K562 (cell line): ENCODE measurements around the gene CHKB. TPM values are rescaled to one million over a fixed set of nuclear protein-coding genes. Genes with fewer than 3 reads are reported as not detected.

Experiments
- ARID1B ChIP-seq: fragments of 450-650 bp; IDR thresholded peaks from 2 replicates; pipeline ENCODE4 v1.6.1; 2016; ENCODE audit warnings: antibody characterized with exemption, mild to moderate bottlenecking, inconsistent platforms
- BHLHE40 ChIP-seq: IDR thresholded peaks from 2 replicates; pipeline ENCODE4 v1.6.1; 2011; ENCODE audit warnings: low read length, improper control_type of control experiment
- CEBPG ChIP-seq, 3 experiments: fragments of 200-800 bp in 1 of 3; sonication (Bioruptor generic) in 1 of 3; sonication (generic) in 1 of 3; formaldehyde crosslinking in 1 of 3; IDR thresholded peaks in 2 of 3; conservative IDR thresholded peaks in 1 of 3; 2 replicates each; pipeline versions ENCODE4 v1.6.1 to v1.8.0; 2016 to 2022; ENCODE audit warnings: missing compliant biosample characterization in 2 of 3, missing genetic modification characterization in 2 of 3, mild to moderate bottlenecking in 1 of 3, missing genetic modification reagents in 1 of 3
- DLX4 ChIP-seq: fragments of 250-450 bp; sonication (Bioruptor Pico); IDR thresholded peaks from 2 replicates; pipeline ENCODE4 v1.6.1; 2021; ENCODE audit warnings: mild to moderate bottlenecking
- EP400 ChIP-seq: fragments of 450-650 bp; IDR thresholded peaks from 2 replicates; pipeline ENCODE4 v1.6.1; 2017; ENCODE audit warnings: antibody characterized with exemption, mild to moderate bottlenecking, moderate library complexity
- HDAC1 ChIP-seq, 2 experiments: fragments of 450-650 bp; IDR thresholded peaks; 2 replicates each; pipeline ENCODE4 v1.6.1; 2016 to 2017; ENCODE audit warnings: inconsistent platforms in 1 of 2, mild to moderate bottlenecking in 1 of 2, moderate library complexity in 1 of 2
- IRF9 ChIP-seq: fragments of 450-650 bp; IDR thresholded peaks from 2 replicates; pipeline ENCODE4 v1.6.1; 2016; ENCODE audit warnings: missing biosample characterization, missing genetic modification characterization
- KAT8 ChIP-seq: fragments of 450-650 bp; IDR thresholded peaks from 2 replicates; pipeline ENCODE4 v1.6.1; 2016; ENCODE audit warnings: low read depth, mild to moderate bottlenecking
- MED1 ChIP-seq: sonication (generic); formaldehyde crosslinking; IDR thresholded peaks from 2 replicates; pipeline ENCODE4 v1.8.1; 2023; ENCODE audit warnings: missing genetic modification reagents, borderline replicate concordance
- MTA2 ChIP-seq: fragments of 450-650 bp; IDR thresholded peaks from 2 replicates; pipeline ENCODE4 v1.6.1; 2016; ENCODE audit warnings: low read depth
- MYC ChIP-seq, 2 experiments: fragments of 250-450 bp in 1 of 2; sonication (Bioruptor Pico) in 1 of 2; IDR thresholded peaks; 2 replicates each; pipeline versions ENCODE4 v1.5.1 to v1.6.1; 2012 to 2021; ENCODE audit warnings: low read depth in 2 of 2, borderline replicate concordance in 1 of 2, improper control_type of control experiment in 1 of 2, low read length in 1 of 2, mild to moderate bottlenecking in 1 of 2, moderate library complexity in 1 of 2
- NFRKB ChIP-seq: fragments of 450-650 bp; IDR thresholded peaks from 2 replicates; pipeline ENCODE4 v1.6.1; 2016; ENCODE audit warnings: low read depth
- NR2C1 ChIP-seq, 2 experiments: fragments of 450-650 bp; IDR thresholded peaks; 2 replicates each; pipeline ENCODE4 v1.6.1; 2017; ENCODE audit warnings: mild to moderate bottlenecking in 2 of 2, antibody characterized with exemption in 1 of 2, inconsistent platforms in 1 of 2, missing compliant biosample characterization in 1 of 2, missing genetic modification characterization in 1 of 2
- PHTF2 ChIP-seq: fragments of 250-450 bp; sonication (Bioruptor Pico); IDR thresholded peaks from 2 replicates; pipeline ENCODE4 v1.5.0; 2021; ENCODE audit warnings: mild to moderate bottlenecking
- RAD21 ChIP-seq, 2 experiments: fragments of 250-450 bp in 1 of 2; fragments of 450-650 bp in 1 of 2; sonication (Bioruptor Pico) in 1 of 2; formaldehyde crosslinking in 1 of 2; IDR thresholded peaks in 1 of 2; conservative IDR thresholded peaks in 1 of 2; 2 replicates each; pipeline versions ENCODE4 v1.4.0 to v1.8.0; 2020 to 2022; ENCODE audit warnings: mild to moderate bottlenecking in 2 of 2, moderate library complexity in 1 of 2
- RBM17 ChIP-seq: fragments of 200-400 bp; formaldehyde crosslinking; IDR thresholded peaks from 2 replicates; pipeline ENCODE4 v1.6.1; 2017; ENCODE audit warnings: low read depth, mild to moderate bottlenecking, low read length, borderline replicate concordance
- TAF7 ChIP-seq: fragments of 450-650 bp; IDR thresholded peaks from 2 replicates; pipeline ENCODE4 v1.6.1; 2016; ENCODE audit warnings: missing genetic modification characterization, missing compliant biosample characterization
- THAP7 ChIP-seq: fragments of 250-450 bp; sonication (Bioruptor Pico); IDR thresholded peaks from 2 replicates; pipeline ENCODE4 v1.5.0; 2021
- ZNF175 ChIP-seq: fragments of 200-800 bp; sonication (Bioruptor generic); IDR thresholded peaks from 2 replicates; pipeline ENCODE4 v1.6.1; 2016; ENCODE audit warnings: low read depth, mild to moderate bottlenecking, missing genetic modification characterization, missing compliant biosample characterization
- polyA plus RNA-seq, 8 experiments: library from polyadenylated mRNA; depleted of rRNA in 4 of 8; stranded (reverse) in 5 of 8; unstranded in 3 of 8; fragments of >200 nt; fragmentation: Nextera tagmentation in 2 of 8; fragmentation: Illumina TruSeq in 1 of 8; extraction: Ambion mirVana in 2 of 8; extraction: Trizol in 1 of 8; gene quantifications; 2 replicates each; pipeline versions ENCODE4 v1.2.1 to v1.2.3, GENCODE V29; 2011 to 2014; ENCODE audit warnings: inconsistent platforms in 1 of 8, missing spikeins in 1 of 8
- total RNA-seq, 7 experiments: library from RNA; depleted of rRNA in 6 of 7; stranded (reverse); fragments of >200 nt in 6 of 7; fragmentation: Illumina TruSeq in 2 of 7; extraction: Trizol in 2 of 7; gene quantifications; 2 replicates each; pipeline versions ENCODE4 v1.2.1 to v1.2.3, GENCODE V29; 2011 to 2021; ENCODE audit warnings: low replicate concordance in 1 of 7
- TF ChIP-seq, protein P1 (sequence below), 2 experiments: fragments of 200-800 bp in 1 of 2; sonication (Bioruptor generic) in 1 of 2; sonication (generic) in 1 of 2; formaldehyde crosslinking in 1 of 2; IDR thresholded peaks in 1 of 2; conservative IDR thresholded peaks in 1 of 2; 2 replicates each; pipeline versions ENCODE4 v1.5.0 to v1.6.1; 2016 to 2020; ENCODE audit warnings: missing compliant biosample characterization in 1 of 2, missing genetic modification characterization in 1 of 2, missing genetic modification reagents in 1 of 2

CHKB gene
- total and polyA plus RNA-seq, 9 of the 15 experiments (the other 6 are each of a cell fraction or from before 2014, with no cell fraction given): 2.7 to 31.0 (median 11.0) TPM

- TF ChIP-seq IRF9 (0 out of 2 replicates have a peak, but pooled peaks have one; percentile 26), ZNF175 (CRISPR knock-in tag) (0 out of 2 replicates have a peak, but pooled peaks have one; percentile 65), NFRKB (peak; percentile 63; the same call in 1 of the 2 replicates), DLX4 (no peak), NR2C1 (IDR thresholded peaks at IDR 0.05) (no peak), NR2C1 (tag; IDR thresholded peaks at IDR 0.05) (no peak), MED1 (CRISPR knock-in tag) (no peak), BHLHE40 (no peak), ARID1B (peak; percentile 6; the same call in 1 of the 2 replicates), KAT8 (no peak), HDAC1 (IDR thresholded peaks at IDR 0.05) (no peak), THAP7 (CRISPR knock-in tag) (no peak), TAF7 (tag) (0 out of 2 replicates have a peak, but pooled peaks have one; percentile 17), CEBPG (CRISPR knock-in tag; IDR thresholded peaks at IDR 0.05) (peak; percentile 93), CEBPG (tag; conservative IDR thresholded peaks at IDR 0.05 in 1 of 2, IDR thresholded peaks at IDR 0.05 in 1 of 2) (peak; percentile 65 to 86), MTA2 (no peak), RBM17 (no peak), PHTF2 (CRISPR knock-in tag) (no peak), RAD21 (CRISPR knock-in tag; conservative IDR thresholded peaks at IDR 0.05 in 1 of 2, IDR thresholded peaks at IDR 0.05 in 1 of 2) (peak in 1 of 2 experiments; percentile 15; a peak in 1 of 4 replicates), MYC (IDR thresholded peaks at IDR 0.05; ENCODE audit: low read depth, low read length) (peak; percentile 91), MYC (CRISPR knock-in tag; IDR thresholded peaks at IDR 0.05; ENCODE audit: borderline replicate concordance, low read depth) (no peak), EP400 (peak; percentile 71)
- TF ChIP-seq, protein P1, sequence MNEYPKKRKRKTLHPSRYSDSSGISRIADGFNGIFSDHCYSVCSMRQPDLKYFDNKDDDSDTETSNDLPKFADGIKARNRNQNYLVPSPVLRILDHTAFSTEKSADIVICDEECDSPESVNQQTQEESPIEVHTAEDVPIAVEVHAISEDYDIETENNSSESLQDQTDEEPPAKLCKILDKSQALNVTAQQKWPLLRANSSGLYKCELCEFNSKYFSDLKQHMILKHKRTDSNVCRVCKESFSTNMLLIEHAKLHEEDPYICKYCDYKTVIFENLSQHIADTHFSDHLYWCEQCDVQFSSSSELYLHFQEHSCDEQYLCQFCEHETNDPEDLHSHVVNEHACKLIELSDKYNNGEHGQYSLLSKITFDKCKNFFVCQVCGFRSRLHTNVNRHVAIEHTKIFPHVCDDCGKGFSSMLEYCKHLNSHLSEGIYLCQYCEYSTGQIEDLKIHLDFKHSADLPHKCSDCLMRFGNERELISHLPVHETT (CRISPR knock-in tag; conservative IDR thresholded peaks at IDR 0.05 in 1 of 2, IDR thresholded peaks at IDR 0.05 in 1 of 2): 0 out of 4 replicates have a peak, but pooled peaks of 1 of the 2 experiments have one; percentile 7
These were observed 36.9 kb downstream of the CHKB start, which contains the start of gene KLHDC7B (continued) for GRCh38 chr22:50545522-50546325.
